Bronchial epithelial cell (primary cell): ENCODE measurements around the gene MCTP1. TPM values are rescaled to one million over a fixed set of nuclear protein-coding genes. Genes with fewer than 3 reads are reported as not detected.

ENCODE experiments used
- DNase-seq: peaks from one replicate; pipeline ENCODE4 v3.0.0-alpha.2; 2010; ENCODE audit warnings: low read depth
- FAIRE-seq: peaks from 2 replicates; lab custom pipeline; 2011; peaks lifted over from hg19 to GRCh38; lab: Jason Lieb, UNC
- H3K27me3 ChIP-seq: 2 replicates; pipeline ENCODE4 v1.5.1; 2011; ENCODE audit warnings: low read length; ENCODE audit not compliant: control insufficient read depth, insufficient read depth
- H3K36me3 ChIP-seq: 2 replicates; pipeline ENCODE4 v1.5.1; 2011; ENCODE audit warnings: low read length; ENCODE audit not compliant: control insufficient read depth, insufficient read depth
- H3K4me3 ChIP-seq: 2 replicates; pipeline ENCODE4 v1.5.1; 2011; ENCODE audit warnings: mild to moderate bottlenecking, low read depth, low read length, control low read depth
- CTCF ChIP-seq: IDR thresholded peaks from 2 replicates; pipeline ENCODE4 v1.5.1; 2011; ENCODE audit warnings: mild to moderate bottlenecking, moderate library complexity, low read length, control low read depth, inconsistent platforms; ENCODE audit not compliant: insufficient read depth, severe bottlenecking
- total RNA-seq: library from RNA; depleted of rRNA; stranded (reverse); fragments of >200 nt; gene quantifications from 2 replicates; pipeline ENCODE4 v1.2.1, GENCODE V29; 2014

Gene MCTP1
- total RNA-seq, 1 donor from 2014 or later: 17.9 TPM

GRCh38 chr5:94705427-94705826, 579.5 kb downstream of the MCTP1 start:
- TF ChIP-seq CTCF: no peak
- Histone ChIP-seq H3K4me3 (no peak overlapping the region), H3K36me3 (no peaks in the 10 kb centered on the region), H3K27me3 (no peaks in the 10 kb centered on the region)
- FAIRE-seq: no peak
- peak; percentile 63 for DNase-seq

GRCh38 chr5:94702729-94703128, 582.2 kb downstream of the MCTP1 start:
- FAIRE-seq: no peak
- H3K27me3 ChIP-seq: no peaks in the 10 kb centered on the region

GRCh38 chr5:94700592-94700991, 584.3 kb downstream of the MCTP1 start:
- peak; percentile 53 for DNase-seq
- no peaks in the 10 kb centered on the region for H3K36me3 ChIP-seq
- no peak for FAIRE-seq
- no peaks in the 10 kb centered on the region for H3K27me3 ChIP-seq
- no peak for TF ChIP-seq CTCF
- H3K4me3 ChIP-seq: no peak overlapping the region

More at GRCh38 chr5:94702729-94703128, 582.2 kb downstream of the MCTP1 start:
- no peak overlapping the region for H3K4me3 ChIP-seq
- H3K36me3 ChIP-seq: no peaks in the 10 kb centered on the region
- no peak for TF ChIP-seq CTCF
- DNase-seq: no peak

- no peak for FAIRE-seq
These were observed 585.3 kb downstream of the MCTP1 start for GRCh38 chr5:94699562-94699961.

GRCh38 chr5:94698197-94698596, 586.7 kb downstream of the MCTP1 start:
- FAIRE-seq: no peak
- no peak for DNase-seq
- no peak overlapping the region for H3K4me3 ChIP-seq
- no peak for TF ChIP-seq CTCF
- H3K27me3 ChIP-seq: no peaks in the 10 kb centered on the region
- no peaks in the 10 kb centered on the region for H3K36me3 ChIP-seq

More at GRCh38 chr5:94699562-94699961, 585.3 kb downstream of the MCTP1 start:
- Histone ChIP-seq H3K27me3 (no peaks in the 10 kb centered on the region), H3K4me3 (no peak overlapping the region), H3K36me3 (no peaks in the 10 kb centered on the region)
- DNase-seq: no peak
- no peak for TF ChIP-seq CTCF

GRCh38 chr5:94694671-94695070, 590.2 kb downstream of the MCTP1 start:
- H3K36me3 ChIP-seq: no peaks in the 10 kb centered on the region
- no peak overlapping the region for H3K4me3 ChIP-seq
- no peaks in the 10 kb centered on the region for H3K27me3 ChIP-seq
- no peak for FAIRE-seq
- DNase-seq: no peak
- TF ChIP-seq CTCF: no peak
